Suprapubic skin (tissue), 4 donors: ENCODE results near the gene LINC01488. TPM values are rescaled to one million over a fixed set of nuclear protein-coding genes. Genes with fewer than 3 reads are reported as not detected.
A peak's percentile ranks its signal among the peaks of the same experiment; 100 is the strongest.

ENCODE experiments used
- DNase-seq, 2 donors: peaks; one replicate each; pipeline ENCODE4 v3.0.0-alpha.2; 2019; ENCODE audit warnings: low spot score in 2 of 2
- H3K27ac ChIP-seq: fragments of 200-600 bp; sonication (generic); one replicate; pipeline ENCODE4 v1.5.1; 2019
- H3K27me3 ChIP-seq: fragments of 200-600 bp; sonication (generic); one replicate; pipeline ENCODE4 v1.5.1; 2019
- H3K36me3 ChIP-seq: fragments of 200-600 bp; sonication (generic); one replicate; pipeline ENCODE4 v1.5.1; 2019
- H3K4me1 ChIP-seq: fragments of 200-600 bp; sonication (generic); one replicate; pipeline ENCODE4 v1.5.1; 2019
- H3K4me3 ChIP-seq: fragments of 200-600 bp; sonication (generic); one replicate; pipeline ENCODE4 v1.5.1; 2019; ENCODE audit warnings: mild to moderate bottlenecking
- H3K9me3 ChIP-seq: fragments of 200-600 bp; sonication (generic); one replicate; pipeline ENCODE4 v1.5.1; 2019
- CTCF ChIP-seq, 2 donors: fragments of 200-600 bp in 1 of 2; fragments of 450-650 bp in 1 of 2; sonication (generic) in 1 of 2; IDR thresholded peaks; one replicate each; pipeline ENCODE4 v1.5.1; 2016 to 2019; ENCODE audit warnings: antibody characterized with exemption in 2 of 2, mild to moderate bottlenecking in 1 of 2, moderate library complexity in 1 of 2
- EP300 ChIP-seq: sonication (generic); formaldehyde crosslinking; IDR thresholded peaks from one replicate; pipeline ENCODE4 v1.6.1; 2017; ENCODE audit warnings: antibody characterized with exemption
- POLR2A ChIP-seq, 2 donors: fragments of 450-650 bp; IDR thresholded peaks; one replicate each; pipeline ENCODE4 v1.6.1; 2017; ENCODE audit warnings: antibody characterized with exemption in 2 of 2, mild to moderate bottlenecking in 2 of 2, moderate library complexity in 2 of 2
- POLR2AphosphoS5 ChIP-seq, 3 donors: sonication (generic); formaldehyde crosslinking; IDR thresholded peaks; one replicate each; pipeline ENCODE4 v1.6.1; 2017; ENCODE audit warnings: antibody characterized with exemption in 3 of 3
- WGBS: methylation state at CpG from one replicate; pipeline ENCODE4 v1.1.5; 2018; 5-methylcytosine and 5-hydroxymethylcytosine counted together
- total RNA-seq, 4 donors: library from RNA; depleted of rRNA; stranded (reverse); fragments of >200 nt; gene quantifications; one replicate each; pipeline ENCODE4 v1.1.0, GENCODE V29; 2016

Gene LINC01488
- total RNA-seq, 4 donors from 2014 or later: not detected

GRCh38 chr11:69483170-69483569 is 1.7 kb downstream of the LINC01488 start:
- 80% methylated on average over 3 of the region's 3 CpGs for WGBS
- H3K27me3 ChIP-seq: no peaks in the 10 kb centered on the region
- TF ChIP-seq CTCF (IDR thresholded peaks at IDR 0.05) (no peak), POLR2AphosphoS5 (IDR thresholded peaks at IDR 0.05) (no peak), EP300 (no peak), POLR2A (IDR thresholded peaks at IDR 0.05) (no peak)
- H3K4me3 ChIP-seq: no peak overlapping the region
- H3K9me3 ChIP-seq: no peaks in the 10 kb centered on the region
- peaks cover 41% of the 10 kb centered on the region for H3K4me1 ChIP-seq
- no peak overlapping the region for H3K27ac ChIP-seq
- no peaks in the 10 kb centered on the region for H3K36me3 ChIP-seq
- DNase-seq: no peak

DNA sequence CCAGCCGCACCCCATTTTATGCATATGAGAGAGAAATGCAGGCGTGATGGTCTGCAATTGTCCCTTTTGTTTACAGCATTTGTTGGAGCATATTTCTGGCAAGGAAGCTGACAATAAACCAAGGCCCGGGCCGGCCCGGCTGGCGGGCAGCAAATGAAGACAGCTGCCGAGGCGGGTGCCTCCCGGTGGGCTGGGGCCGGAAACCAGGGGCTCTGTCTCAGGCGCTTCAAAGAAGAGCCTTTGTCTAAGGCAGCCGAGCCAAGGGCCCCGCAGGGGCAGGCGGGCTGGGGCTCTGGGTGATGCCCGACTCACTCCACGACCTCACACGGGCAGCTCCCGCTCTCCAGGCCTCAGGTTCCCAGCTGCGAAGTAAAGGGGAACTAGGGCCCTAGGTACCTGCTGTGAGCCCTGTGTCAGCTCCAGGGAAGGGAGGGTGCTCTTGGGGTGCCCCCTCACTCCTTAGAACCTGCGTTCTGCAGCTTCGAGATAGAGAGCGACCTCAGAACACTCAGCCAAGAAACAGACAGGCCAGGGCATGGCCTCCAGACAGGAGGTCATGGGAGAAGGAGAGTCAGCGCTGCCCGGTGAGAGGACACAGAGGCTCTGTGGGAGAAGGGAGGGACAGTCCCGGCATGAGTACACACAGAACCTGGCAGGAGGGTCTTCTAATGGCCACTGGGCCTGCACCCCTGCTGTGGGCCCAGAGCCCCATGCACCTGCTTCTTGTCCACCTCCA is 2.4 kb downstream of the LINC01488 start:
- Histone ChIP-seq H3K27ac (no peak overlapping the region), H3K36me3 (no peaks in the 10 kb centered on the region), H3K4me1 (peaks cover 41% of the 10 kb centered on the region), H3K27me3 (no peaks in the 10 kb centered on the region), H3K9me3 (no peaks in the 10 kb centered on the region), H3K4me3 (no peak overlapping the region)
- DNase-seq: no peak
- TF ChIP-seq POLR2A (IDR thresholded peaks at IDR 0.05): no peak
- 78% methylated on average over 11 of the region's 25 CpGs for WGBS

DNA sequence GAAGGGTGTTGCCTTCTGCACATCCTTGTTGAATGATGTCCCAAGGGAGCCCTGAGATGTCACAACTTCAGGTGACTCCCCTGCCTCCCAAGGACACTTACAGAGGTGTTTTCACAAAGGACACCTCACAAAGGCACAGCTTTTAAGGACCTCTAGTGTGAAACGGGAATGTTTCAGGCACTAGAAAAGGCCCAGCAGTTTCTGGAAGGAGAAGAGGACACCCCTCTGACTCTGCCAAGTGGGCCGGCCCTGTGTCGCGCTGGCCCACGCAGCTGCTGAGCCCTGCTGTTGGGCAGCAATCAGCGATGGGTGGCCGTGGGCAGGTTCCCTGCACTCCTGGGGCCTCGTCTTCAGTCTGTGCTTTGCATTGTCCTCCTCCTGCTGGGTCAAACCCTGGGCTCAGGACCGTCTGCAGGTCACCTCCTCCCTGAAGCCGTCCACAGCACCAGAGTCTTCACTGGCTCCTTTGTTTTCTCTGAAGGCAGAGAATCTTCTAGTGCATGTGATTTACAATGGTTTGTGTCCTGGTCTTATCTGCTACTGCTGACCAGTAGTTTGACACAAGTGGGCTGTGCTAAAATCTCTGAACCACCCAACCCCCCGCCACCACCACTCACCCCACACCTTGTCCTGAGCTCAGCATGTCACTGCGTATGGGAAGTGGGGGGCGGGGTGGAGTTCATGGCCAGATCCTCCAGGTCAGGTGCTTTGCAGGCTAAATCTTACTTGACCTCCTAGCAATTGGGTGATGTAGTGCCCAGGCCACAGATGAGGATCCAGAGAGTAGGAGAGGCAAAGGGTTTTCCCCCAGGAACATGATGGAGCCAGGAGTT is 3.2 kb downstream of the LINC01488 start:
- Histone ChIP-seq H3K4me1 (peaks cover 37% of the 10 kb centered on the region), H3K36me3 (no peaks in the 10 kb centered on the region), H3K27ac (no peak overlapping the region), H3K9me3 (no peaks in the 10 kb centered on the region), H3K4me3 (no peak overlapping the region), H3K27me3 (no peaks in the 10 kb centered on the region)
- WGBS: 85% methylated on average over 13 of the region's 13 CpGs
- no peak for DNase-seq
- no peak for TF ChIP-seq CTCF (IDR thresholded peaks at IDR 0.05)

GRCh38 chr11:69485337-69486041 is 4.0 kb downstream of the LINC01488 start:
- Histone ChIP-seq H3K9me3 (no peaks in the 10 kb centered on the region), H3K4me1 (peaks cover 29% of the 10 kb centered on the region), H3K27ac (no peak overlapping the region), H3K4me3 (no peak overlapping the region), H3K27me3 (no peaks in the 10 kb centered on the region), H3K36me3 (no peaks in the 10 kb centered on the region)
- DNase-seq: no peak
- TF ChIP-seq EP300 (no peak), POLR2A (IDR thresholded peaks at IDR 0.05) (no peak), CTCF (IDR thresholded peaks at IDR 0.05) (no peak), POLR2AphosphoS5 (IDR thresholded peaks at IDR 0.05) (no peak)
- WGBS: 87% methylated on average over 8 of the region's 11 CpGs

DNA sequence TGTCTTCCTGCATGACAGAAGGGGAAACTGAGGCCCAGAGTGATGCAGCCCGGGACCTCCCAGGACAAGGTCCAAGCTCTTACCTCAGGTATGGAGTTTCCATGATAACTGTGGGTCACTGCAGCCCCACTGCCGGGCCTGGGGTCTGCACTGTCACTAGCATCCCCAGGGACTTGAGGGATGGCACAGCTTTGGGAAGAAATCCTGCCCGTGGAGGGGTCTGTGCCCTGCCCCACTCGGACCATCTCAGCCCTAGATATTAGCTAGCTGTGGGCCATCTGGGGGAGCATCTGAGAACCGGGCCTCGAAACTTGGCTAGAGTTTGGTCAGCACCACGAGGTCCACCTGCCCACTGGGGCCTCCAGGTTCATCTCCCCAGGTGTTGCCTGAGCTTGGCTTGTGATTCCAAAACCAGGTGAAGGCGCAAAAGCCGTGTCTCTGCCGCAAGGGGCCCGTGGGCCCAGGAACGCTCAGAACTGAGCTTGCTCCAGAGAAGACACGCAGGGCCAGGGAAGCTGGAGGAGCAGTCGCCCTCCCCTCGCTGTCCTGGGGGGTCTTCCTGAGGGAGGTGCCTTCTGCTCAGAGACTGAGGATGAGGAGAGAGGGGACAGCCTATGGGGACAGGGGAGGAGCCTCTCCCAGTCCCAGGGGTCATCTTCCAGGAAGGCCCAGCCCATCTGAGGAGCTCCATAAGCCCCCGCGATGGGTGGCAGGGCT is 4.8 kb downstream of the LINC01488 start:
- Histone ChIP-seq H3K9me3 (no peaks in the 10 kb centered on the region), H3K27ac (peak overlapping the region; percentile 76), H3K4me3 (no peak overlapping the region), H3K4me1 (peaks cover 23% of the 10 kb centered on the region), H3K27me3 (no peaks in the 10 kb centered on the region), H3K36me3 (no peaks in the 10 kb centered on the region)
- 56% methylated on average over 13 of the region's 17 CpGs for whole genome bisulfite sequencing
- TF ChIP-seq POLR2A (IDR thresholded peaks at IDR 0.05) (no peak), POLR2AphosphoS5 (IDR thresholded peaks at IDR 0.05) (no peak), EP300 (no peak), CTCF (IDR thresholded peaks at IDR 0.05) (no peak)
- no peak for DNase-seq
